ENCODE data around the gene SDHD. TPM values are rescaled to one million over a fixed set of nuclear protein-coding genes. Genes with fewer than 3 reads are reported as not detected.
"Not testable (repeated sequence)": the region's sequence is repeated elsewhere in the genome, so short reads cannot be mapped to it uniquely, and the experiment has no call there.

SDHD gene
- 100 to 1,000 TPM in 1 of 6 experiments, 10 to 100 TPM in 5; 81.8 to 105 (median 91.5) TPM for total RNA-seq (2021; fragmentation: NEBNext Ultra II Directional; extraction: Animal tissue kit (Norgen Biotek cat#: 25700))
- long read RNA-seq, transcript SDHD-201 (4 exons, 1,439 nt), result major isoform, 183 of 200 reads
- long read RNA-seq, partial matches to known transcripts, result 7 of 200 reads
- long read RNA-seq, other reads (novel, unspliced or antisense), result 6 of 200 reads

- TF ChIP-seq, protein P1, sequence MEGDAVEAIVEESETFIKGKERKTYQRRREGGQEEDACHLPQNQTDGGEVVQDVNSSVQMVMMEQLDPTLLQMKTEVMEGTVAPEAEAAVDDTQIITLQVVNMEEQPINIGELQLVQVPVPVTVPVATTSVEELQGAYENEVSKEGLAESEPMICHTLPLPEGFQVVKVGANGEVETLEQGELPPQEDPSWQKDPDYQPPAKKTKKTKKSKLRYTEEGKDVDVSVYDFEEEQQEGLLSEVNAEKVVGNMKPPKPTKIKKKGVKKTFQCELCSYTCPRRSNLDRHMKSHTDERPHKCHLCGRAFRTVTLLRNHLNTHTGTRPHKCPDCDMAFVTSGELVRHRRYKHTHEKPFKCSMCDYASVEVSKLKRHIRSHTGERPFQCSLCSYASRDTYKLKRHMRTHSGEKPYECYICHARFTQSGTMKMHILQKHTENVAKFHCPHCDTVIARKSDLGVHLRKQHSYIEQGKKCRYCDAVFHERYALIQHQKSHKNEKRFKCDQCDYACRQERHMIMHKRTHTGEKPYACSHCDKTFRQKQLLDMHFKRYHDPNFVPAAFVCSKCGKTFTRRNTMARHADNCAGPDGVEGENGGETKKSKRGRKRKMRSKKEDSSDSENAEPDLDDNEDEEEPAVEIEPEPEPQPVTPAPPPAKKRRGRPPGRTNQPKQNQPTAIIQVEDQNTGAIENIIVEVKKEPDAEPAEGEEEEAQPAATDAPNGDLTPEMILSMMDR (IDR thresholded peaks at IDR 0.05), result peak; percentile 64
- Mint-ChIP-seq H3K4me3 (peak within 1 kb of the TSS; percentile 97), H3K27me3 (ENCODE audit: insufficient read depth) (peaks cover 5% of the 10 kb centered on the region), H3K36me3 (ENCODE audit: low read depth) (peaks cover 69% of the 10 kb centered on the region), H3K4me1 (ENCODE audit: low read depth) (peaks cover 74% of the 10 kb centered on the region), H3K27ac (peak within 1 kb of the TSS; percentile 94), H3K9me3 (no peaks in the 10 kb centered on the region)
- DNase-seq, result peak; percentile 97
These were observed at the start of gene SDHD, which contains the start of gene TIMM8B for GRCh38 chr11:112086422-112087191. Gene SDHD (plus strand): TSS chr11:112086873. CDS start chr11:112086908, 35 bp downstream. Gene TIMM8B (minus strand): TSS chr11:112086756. CDS start chr11:112086723, 33 bp downstream.

- H3K27me3 Mint-ChIP-seq (ENCODE audit: insufficient read depth), result no peaks in the 10 kb centered on the region; the same call in 1 of the 2 replicates
- H3K36me3 Mint-ChIP-seq (ENCODE audit: low read depth), result peaks cover 23% of the 10 kb centered on the region
- H3K9me3 Mint-ChIP-seq, result no peaks in the 10 kb centered on the region
- no peak overlapping the region for H3K27ac Mint-ChIP-seq
- H3K4me1 Mint-ChIP-seq (ENCODE audit: low read depth), result peaks cover 16% of the 10 kb centered on the region
- TF ChIP-seq, protein P1 (IDR thresholded peaks at IDR 0.05), result no peak
- no peak for DNase-seq
- no peak overlapping the region for H3K4me3 Mint-ChIP-seq
These were observed 49.1 kb upstream of the SDHD start for GRCh38 chr11:112037527-112037926.

GRCh38 chr11:112042161-112042960, 44.3 kb upstream of the SDHD start:
- Mint-ChIP-seq H3K27me3 (ENCODE audit: insufficient read depth) (no peaks in the 10 kb centered on the region; the same call in 1 of the 2 replicates), H3K27ac (peak overlapping the region; percentile 83), H3K36me3 (ENCODE audit: low read depth) (peaks cover 33% of the 10 kb centered on the region), H3K9me3 (no peaks in the 10 kb centered on the region), H3K4me1 (ENCODE audit: low read depth) (peaks cover 26% of the 10 kb centered on the region), H3K4me3 (no peak overlapping the region; the same call in 1 of the 2 replicates)
- TF ChIP-seq, protein P1 (IDR thresholded peaks at IDR 0.05), result no peak
- DNase-seq, result peak; percentile 55

DNA sequence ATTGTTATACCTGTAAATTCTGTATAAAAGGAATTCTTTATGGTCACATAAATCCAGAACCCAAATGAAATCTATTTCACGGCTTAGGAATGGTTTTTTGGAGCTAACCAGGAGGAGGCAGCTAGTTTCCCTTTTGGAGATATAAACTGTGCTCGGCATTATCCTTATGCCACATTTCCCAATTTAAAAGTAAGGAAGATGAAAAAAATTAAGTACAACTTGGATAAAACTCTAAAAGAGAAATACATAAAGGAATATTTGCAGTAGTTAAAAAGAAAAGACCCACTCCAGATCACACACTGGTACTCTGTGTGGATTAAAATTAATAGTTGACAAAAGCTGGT, 43.7 kb upstream of the SDHD start:
- Mint-ChIP-seq H3K4me1 (ENCODE audit: low read depth) (peaks cover 27% of the 10 kb centered on the region), H3K4me3 (no peak overlapping the region; the same call in 1 of the 2 replicates), H3K27me3 (ENCODE audit: insufficient read depth) (no peaks in the 10 kb centered on the region; the same call in 1 of the 2 replicates), H3K9me3 (no peaks in the 10 kb centered on the region), H3K36me3 (ENCODE audit: low read depth) (peaks cover 39% of the 10 kb centered on the region), H3K27ac (peak overlapping the region; percentile 83)
- DNase-seq, result no peak
- TF ChIP-seq, protein P1 (IDR thresholded peaks at IDR 0.05), result no peak

GRCh38 chr11:112044961-112045360, 41.7 kb upstream of the SDHD start:
- DNase-seq, result no peak
- H3K4me3 Mint-ChIP-seq, result no peak overlapping the region
- H3K9me3 Mint-ChIP-seq, result no peaks in the 10 kb centered on the region
- H3K27me3 Mint-ChIP-seq (ENCODE audit: insufficient read depth), result no peaks in the 10 kb centered on the region; the same call in 1 of the 2 replicates
- peaks cover 43% of the 10 kb centered on the region for H3K4me1 Mint-ChIP-seq (ENCODE audit: low read depth)
- H3K36me3 Mint-ChIP-seq (ENCODE audit: low read depth), result peaks cover 44% of the 10 kb centered on the region
- TF ChIP-seq, protein P1 (IDR thresholded peaks at IDR 0.05), result no peak
- H3K27ac Mint-ChIP-seq, result no peak overlapping the region

GRCh38 chr11:112046647-112047046, 40.0 kb upstream of the SDHD start:
- peaks cover 43% of the 10 kb centered on the region for H3K36me3 Mint-ChIP-seq (ENCODE audit: low read depth)

GRCh38 chr11:112048256-112048655, 38.4 kb upstream of the SDHD start:
- not testable (repeated sequence) for H3K4me3 Mint-ChIP-seq; H3K9me3 Mint-ChIP-seq; DNase-seq; H3K27ac Mint-ChIP-seq; H3K27me3 Mint-ChIP-seq (ENCODE audit: insufficient read depth)
- peaks cover 43% of the 10 kb centered on the region for H3K36me3 Mint-ChIP-seq (ENCODE audit: low read depth)
- H3K4me1 Mint-ChIP-seq (ENCODE audit: low read depth), result peaks cover 20% of the 10 kb centered on the region

More at GRCh38 chr11:112046647-112047046, 40.0 kb upstream of the SDHD start:
- H3K4me3 Mint-ChIP-seq; DNase-seq; H3K27me3 Mint-ChIP-seq (ENCODE audit: insufficient read depth); H3K9me3 Mint-ChIP-seq; H3K27ac Mint-ChIP-seq: not testable (repeated sequence)
- H3K4me1 Mint-ChIP-seq (ENCODE audit: low read depth), result peaks cover 36% of the 10 kb centered on the region
